Naive thymus-derived CD4-positive, alpha-beta T cell (primary cell): ENCODE measurements around the gene NAA50. TPM values are rescaled to one million over a fixed set of nuclear protein-coding genes. Genes with fewer than 3 reads are reported as not detected.

Experiments
- ATAC-seq: fragments of 150-1000 bp; cut with Tn5 transposase; 2 replicates; pipeline ENCODE4 v1.10.0; 2021; ENCODE audit warnings: mild to moderate bottlenecking, moderate library complexity
- CTCF ChIA-PET: fragments of 350-600 bp; sonication (Branson Sonifier 250); formaldehyde crosslinking; loops from one replicate; lab custom pipeline; 2021; ENCODE audit warnings: antibody characterized with exemption; lab: Charles Lee
- POLR2A ChIA-PET: fragments of 350-600 bp; sonication (Branson Sonifier 250); formaldehyde crosslinking; loops from one replicate; lab custom pipeline; 2021; ENCODE audit warnings: antibody characterized with exemption, inconsistent platforms; lab: Charles Lee
- DNase-seq, 9 donors: peaks; one replicate each; pipeline versions ENCODE4 v3.0.0 to v3.0.0-alpha.2; 2020 to 2022; ENCODE audit warnings: mixed read lengths in 1 of 9
- H3K27ac ChIP-seq: one replicate; pipeline ENCODE4 v1.7.0; 2013; ENCODE audit warnings: mild to moderate bottlenecking, low read depth, low read length, moderate library complexity
- H3K27me3 ChIP-seq, 2 donors: one replicate each; pipeline ENCODE4 v1.7.0; 2013; ENCODE audit warnings: low read length in 2 of 2, mild to moderate bottlenecking in 2 of 2, moderate library complexity in 2 of 2; ENCODE audit not compliant: control insufficient read depth in 2 of 2, insufficient read depth in 2 of 2
- H3K36me3 ChIP-seq, 3 experiments: 1 replicate in 2 of 3; 2 replicates in 1 of 3; pipeline ENCODE4 v1.7.0; 2013; ENCODE audit warnings: low read length in 3 of 3, mild to moderate bottlenecking in 3 of 3, moderate library complexity in 1 of 3; ENCODE audit not compliant: insufficient read depth in 3 of 3, control insufficient read depth in 2 of 3
- H3K4me1 ChIP-seq, 2 donors: one replicate each; pipeline ENCODE4 v1.7.0; 2013; ENCODE audit warnings: low read length in 2 of 2, mild to moderate bottlenecking in 2 of 2, moderate library complexity in 1 of 2; ENCODE audit not compliant: control insufficient read depth in 2 of 2, insufficient read depth in 2 of 2
- H3K4me3 ChIP-seq: 2 replicates; pipeline ENCODE4 v1.7.0; 2013; ENCODE audit warnings: mild to moderate bottlenecking, low read length
- H3K9me3 ChIP-seq, 3 experiments: 1 replicate in 2 of 3; 2 replicates in 1 of 3; pipeline ENCODE4 v1.7.0; 2013; ENCODE audit warnings: low read length in 3 of 3; ENCODE audit not compliant: control insufficient read depth in 2 of 3
- H3K27ac Mint-ChIP-seq, 9 donors: one replicate each; pipeline ENCODE4 v1.8.0; 2020 to 2022; ENCODE audit warnings: mixed read lengths in 9 of 9, mild to moderate bottlenecking in 8 of 9, moderate library complexity in 5 of 9, inconsistent platforms in 2 of 9
- H3K27me3 Mint-ChIP-seq, 5 donors: one replicate each; pipeline ENCODE4 v1.8.0; 2021 to 2022; ENCODE audit warnings: mixed read lengths in 5 of 5, mild to moderate bottlenecking in 1 of 5
- H3K36me3 Mint-ChIP-seq, 5 donors: one replicate each; pipeline ENCODE4 v1.8.0; 2020 to 2022; ENCODE audit warnings: mixed read lengths in 5 of 5, mild to moderate bottlenecking in 3 of 5, inconsistent platforms in 1 of 5
- H3K4me1 Mint-ChIP-seq, 7 donors: one replicate each; pipeline ENCODE4 v1.8.0; 2020 to 2022; ENCODE audit warnings: mixed read lengths in 7 of 7, mild to moderate bottlenecking in 3 of 7, inconsistent platforms in 1 of 7
- H3K4me3 Mint-ChIP-seq, 10 donors: one replicate each; pipeline ENCODE4 v1.8.0; 2020 to 2022; ENCODE audit warnings: mild to moderate bottlenecking in 10 of 10, mixed read lengths in 10 of 10, moderate library complexity in 6 of 10, inconsistent platforms in 2 of 10
- H3K9me3 Mint-ChIP-seq, 11 donors: one replicate each; pipeline ENCODE4 v1.8.0; 2020 to 2022; ENCODE audit warnings: mixed read lengths in 11 of 11, mild to moderate bottlenecking in 4 of 11, inconsistent platforms in 1 of 11, moderate library complexity in 1 of 11
- intact Hi-C, 2 donors: fragments of 100-400 bp; cut with micrococcal nuclease; formaldehyde crosslinking; loops; one replicate each; pipeline ENCODE4 v1.15.1; 2023
- polyA plus RNA-seq, 2 donors: library from polyadenylated mRNA; unstranded; fragments of 300-500 nt; fragmentation: Illumina TruSeq; gene quantifications; one replicate each; pipeline ENCODE4 v1.2.3, GENCODE V29; 2021
- total RNA-seq, 6 experiments: library from RNA in 5 of 6; stranded (reverse) in 5 of 6; gene quantifications; 1 replicate in 5 of 6; 2 replicates in 1 of 6; pipeline ENCODE4 v1.2.3 and lab custom pipeline; 2021 to 2026

NAA50 gene
- total and polyA plus RNA-seq, 7 experiments from 2014 or later: 38.2 to 89.9 (median 51.1) TPM

GRCh38 chr3:113690482-113690881, 55.6 kb downstream of the NAA50 start:
- peaks cover 0 to 40% (median 20%) of the 10 kb centered on the region in 5 donors for H3K36me3 Mint-ChIP-seq
- CTCF ChIA-PET: interaction anchor here (0.6 kb wide), 1 partner anchor 46 kb away, joined by 4 read pairs; no protein-coding TSS in a partner anchor
- intact Hi-C loops: loop anchor here (10.0 kb wide), 2 partner anchors 676 to 1566 kb away; a partner anchor contains a TSS
- no peaks in the 10 kb centered on the region for H3K27me3 Mint-ChIP-seq
- H3K4me3 Mint-ChIP-seq: no peak overlapping the region
- DNase-seq: no peak
- peaks cover 0 to 1% (median 0%) of the 10 kb centered on the region in 3 experiments for H3K9me3 ChIP-seq
- no peaks in the 10 kb centered on the region for H3K27me3 ChIP-seq
- peaks cover 18 to 43% (median 29%) of the 10 kb centered on the region in 7 donors for H3K4me1 Mint-ChIP-seq
- no peak overlapping the region for H3K27ac ChIP-seq
- H3K9me3 Mint-ChIP-seq: peaks cover 0 to 10% (median 1%) of the 10 kb centered on the region in 11 donors
- POLR2A ChIA-PET: no interaction called here
- ATAC-seq: no peak
- no peak overlapping the region for H3K27ac Mint-ChIP-seq
- H3K36me3 ChIP-seq: peaks cover 0 to 3% (median 0%) of the 10 kb centered on the region in 3 experiments
- H3K4me1 ChIP-seq: peaks cover 7 to 11% of the 10 kb centered on the region in 2 donors
- H3K4me3 ChIP-seq: no peak overlapping the region

GRCh38 chr3:113685956-113686721, 59.9 kb downstream of the NAA50 start:
- H3K36me3 Mint-ChIP-seq: peaks cover 6 to 55% (median 37%) of the 10 kb centered on the region in 5 donors
- ChIA-PET CTCF (no interaction called here), POLR2A (no interaction called here)
- DNase-seq (no peak), ATAC-seq (no peak)
- H3K4me3 ChIP-seq: no peak overlapping the region
- peak overlapping the region in 1 of 9 donors; percentile 38 for H3K27ac Mint-ChIP-seq
- no peaks in the 10 kb centered on the region for H3K27me3 ChIP-seq
- peaks cover 0 to 28% (median 11%) of the 10 kb centered on the region in 11 donors for H3K9me3 Mint-ChIP-seq
- H3K27ac ChIP-seq: no peak overlapping the region
- intact Hi-C loops: no loop called here
- no peaks in the 10 kb centered on the region for H3K4me1 ChIP-seq
- peaks cover 0 to 11% (median 0%) of the 10 kb centered on the region in 3 experiments for H3K36me3 ChIP-seq
- H3K4me1 Mint-ChIP-seq: peaks cover 0 to 28% (median 16%) of the 10 kb centered on the region in 7 donors
- H3K27me3 Mint-ChIP-seq: no peaks in the 10 kb centered on the region
- no peak overlapping the region for H3K4me3 Mint-ChIP-seq
- peaks cover 0 to 14% (median 6%) of the 10 kb centered on the region in 3 experiments for H3K9me3 ChIP-seq

- no peaks in the 10 kb centered on the region for H3K4me1 ChIP-seq
- POLR2A ChIA-PET: interaction anchor here (0.5 kb wide), 1 partner anchor 14 kb away, joined by 3 read pairs; no protein-coding TSS in a partner anchor
- CTCF ChIA-PET: no interaction called here
These were observed 60.9 kb downstream of the NAA50 start for GRCh38 chr3:113685124-113685523.

GRCh38 chr3:113684271-113684819, 61.7 kb downstream of the NAA50 start:
- peaks cover 0 to 11% (median 0%) of the 10 kb centered on the region in 3 experiments for H3K36me3 ChIP-seq
- no peaks in the 10 kb centered on the region for H3K27me3 ChIP-seq
- peaks cover 0 to 37% (median 16%) of the 10 kb centered on the region in 7 donors for H3K4me1 Mint-ChIP-seq
- H3K27ac ChIP-seq: no peak overlapping the region
- no peak overlapping the region for H3K4me3 ChIP-seq
- no peak for DNase-seq
- H3K4me1 ChIP-seq: no peaks in the 10 kb centered on the region
- no peaks in the 10 kb centered on the region for H3K27me3 Mint-ChIP-seq
- no peak overlapping the region for H3K27ac Mint-ChIP-seq
- peak overlapping the region in 1 of 10 donors; percentile 26 for H3K4me3 Mint-ChIP-seq
- H3K36me3 Mint-ChIP-seq: peaks cover 6 to 63% (median 37%) of the 10 kb centered on the region in 5 donors
- H3K9me3 ChIP-seq: peaks cover 0 to 14% (median 6%) of the 10 kb centered on the region in 3 experiments
- ATAC-seq: no peak
- intact Hi-C loops: no loop called here
- peaks cover 0 to 28% (median 11%) of the 10 kb centered on the region in 11 donors for H3K9me3 Mint-ChIP-seq
- CTCF ChIA-PET: no interaction called here
- POLR2A ChIA-PET: no interaction called here

More at GRCh38 chr3:113685124-113685523, 60.9 kb downstream of the NAA50 start:
- Mint-ChIP-seq H3K27me3 (no peaks in the 10 kb centered on the region), H3K4me1 (peaks cover 0 to 30% (median 16%) of the 10 kb centered on the region in 7 donors), H3K9me3 (peaks cover 0 to 28% (median 11%) of the 10 kb centered on the region in 11 donors), H3K36me3 (peaks cover 6 to 57% (median 37%) of the 10 kb centered on the region in 5 donors), H3K4me3 (no peak overlapping the region), H3K27ac (no peak overlapping the region)
- Histone ChIP-seq H3K4me3 (no peak overlapping the region), H3K9me3 (peaks cover 0 to 14% (median 6%) of the 10 kb centered on the region in 3 experiments), H3K36me3 (peaks cover 0 to 11% (median 0%) of the 10 kb centered on the region in 3 experiments), H3K27ac (no peak overlapping the region), H3K27me3 (no peaks in the 10 kb centered on the region)
- intact Hi-C loops: no loop called here
- DNase-seq (no peak), ATAC-seq (no peak)

- ATAC-seq (no peak), DNase-seq (no peak)
- Mint-ChIP-seq H3K36me3 (peaks cover 8 to 42% (median 26%) of the 10 kb centered on the region in 5 donors), H3K27me3 (no peaks in the 10 kb centered on the region), H3K4me3 (no peak overlapping the region), H3K4me1 (peaks cover 4 to 29% (median 18%) of the 10 kb centered on the region in 7 donors), H3K27ac (peak overlapping the region in 2 of 9 donors; percentile 51 to 74), H3K9me3 (peaks cover 0 to 2% (median 0%) of the 10 kb centered on the region in 11 donors)
- no peaks in the 10 kb centered on the region for H3K4me1 ChIP-seq
- H3K9me3 ChIP-seq: no peaks in the 10 kb centered on the region
- H3K27ac ChIP-seq: no peak overlapping the region
- ChIA-PET POLR2A (no interaction called here), CTCF (no interaction called here)
- H3K27me3 ChIP-seq: no peaks in the 10 kb centered on the region
- intact Hi-C loops: no loop called here
- peaks cover 0 to 29% (median 0%) of the 10 kb centered on the region in 3 experiments for H3K36me3 ChIP-seq
- H3K4me3 ChIP-seq: no peak overlapping the region
These were observed 67.3 kb downstream of the NAA50 start for GRCh38 chr3:113678773-113679172.

GRCh38 chr3:113677737-113678136, 68.3 kb downstream of the NAA50 start:
- no peak for DNase-seq
- H3K4me1 ChIP-seq: no peaks in the 10 kb centered on the region
- no peaks in the 10 kb centered on the region for H3K9me3 Mint-ChIP-seq
- no peak for ATAC-seq
- H3K27ac ChIP-seq: no peak overlapping the region
- H3K4me3 Mint-ChIP-seq: no peak overlapping the region
- intact Hi-C loops: no loop called here
- peak overlapping the region in 1 of 9 donors; percentile 10 for H3K27ac Mint-ChIP-seq
- ChIA-PET POLR2A (interaction anchor here (0.6 kb wide), 1 partner anchor 126 kb away, joined by 3 read pairs; no protein-coding TSS in a partner anchor), CTCF (interaction anchor here (1.2 kb wide), 1 partner anchor 67 kb away, joined by 3 read pairs; no protein-coding TSS in a partner anchor)
- H3K27me3 ChIP-seq: no peaks in the 10 kb centered on the region
- no peaks in the 10 kb centered on the region for H3K27me3 Mint-ChIP-seq
- peaks cover 0 to 32% (median 0%) of the 10 kb centered on the region in 3 experiments for H3K36me3 ChIP-seq
- H3K36me3 Mint-ChIP-seq: peaks cover 8 to 43% (median 25%) of the 10 kb centered on the region in 5 donors
- H3K9me3 ChIP-seq: no peaks in the 10 kb centered on the region
- no peak overlapping the region for H3K4me3 ChIP-seq
- peaks cover 4 to 27% (median 16%) of the 10 kb centered on the region in 7 donors for H3K4me1 Mint-ChIP-seq
